Measurements from ENCODE around the gene SPPL3.

The SPPL3 gene

GRCh38 chr12:120874547-120875245, 29.5 kb downstream of the SPPL3 start:
- no peak for DNase-seq (ENCODE audit: low read depth)

DNA sequence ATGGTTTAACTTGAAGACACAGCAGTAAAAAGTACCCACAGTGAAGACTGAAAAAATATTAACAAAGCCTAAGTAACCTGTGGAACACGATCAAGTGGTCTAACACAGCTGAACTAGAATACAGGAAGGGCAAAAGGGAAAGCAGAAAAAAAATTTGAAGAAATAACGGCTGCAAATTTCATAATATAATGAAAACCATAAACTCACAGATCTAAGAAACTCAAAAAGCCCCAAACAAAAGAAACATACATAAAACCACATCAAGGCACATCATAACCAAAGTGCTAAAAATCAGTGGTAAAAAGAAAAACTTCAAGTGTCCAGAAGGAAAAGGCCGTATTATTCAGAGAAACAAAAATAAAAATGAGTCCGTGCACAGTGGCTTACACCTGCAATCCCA, 30.9 kb downstream of the SPPL3 start:
- DNase-seq (ENCODE audit: low read depth): no peak

- DNase-seq (ENCODE audit: low read depth): no peak
Measured at GRCh38 chr12:120872487-120872886, 31.7 kb downstream of the SPPL3 start.

DNA sequence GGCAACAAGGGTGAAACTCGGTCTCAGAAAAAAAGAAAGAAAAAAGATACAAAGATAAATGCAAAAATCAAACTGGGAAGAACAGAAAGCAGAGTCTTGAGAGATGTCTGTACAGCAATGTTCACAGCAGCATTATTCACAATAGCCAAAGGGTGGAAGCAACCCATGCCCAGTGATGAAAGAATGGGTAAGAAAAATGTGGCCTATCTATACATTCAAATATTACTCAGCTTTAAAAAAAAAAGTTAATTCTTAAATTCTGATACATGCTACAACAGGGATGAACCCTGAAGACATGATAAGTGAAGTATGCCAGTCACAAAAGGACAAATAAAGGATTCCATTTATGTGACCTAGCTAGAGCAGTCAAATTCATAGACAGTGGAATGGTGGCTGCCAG, 33.7 kb downstream of the SPPL3 start:
- no peak for DNase-seq (ENCODE audit: low read depth)

- DNase-seq (ENCODE audit: low read depth): no peak
Measured at GRCh38 chr12:120869376-120869775, 34.8 kb downstream of the SPPL3 start.

- peak; percentile 16 for DNase-seq (ENCODE audit: low read depth)
Measured at GRCh38 chr12:120866108-120866507, 38.0 kb downstream of the SPPL3 start.

DNA sequence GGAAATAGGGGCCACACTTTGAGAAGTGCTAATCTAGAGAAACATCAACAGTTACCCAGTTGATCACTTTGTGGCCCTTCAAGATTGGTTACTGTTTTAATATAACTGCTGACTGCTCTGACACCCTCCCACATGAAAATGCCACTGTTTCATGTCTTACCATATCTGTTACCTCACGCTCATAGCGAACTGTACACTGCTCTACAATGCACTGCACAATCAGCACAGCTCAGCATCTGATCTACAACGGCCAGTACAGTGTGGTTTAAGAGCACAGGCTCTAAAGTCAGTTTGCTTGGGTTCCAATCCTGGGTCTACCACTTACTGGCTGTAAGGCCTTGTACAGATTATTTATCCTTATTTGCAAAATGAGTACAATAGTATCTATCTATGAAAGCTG, 39.1 kb downstream of the SPPL3 start:
- no peak for DNase-seq (ENCODE audit: low read depth)

GRCh38 chr12:120862664-120863063, 41.5 kb downstream of the SPPL3 start:
- DNase-seq (ENCODE audit: low read depth): no peak

DNA sequence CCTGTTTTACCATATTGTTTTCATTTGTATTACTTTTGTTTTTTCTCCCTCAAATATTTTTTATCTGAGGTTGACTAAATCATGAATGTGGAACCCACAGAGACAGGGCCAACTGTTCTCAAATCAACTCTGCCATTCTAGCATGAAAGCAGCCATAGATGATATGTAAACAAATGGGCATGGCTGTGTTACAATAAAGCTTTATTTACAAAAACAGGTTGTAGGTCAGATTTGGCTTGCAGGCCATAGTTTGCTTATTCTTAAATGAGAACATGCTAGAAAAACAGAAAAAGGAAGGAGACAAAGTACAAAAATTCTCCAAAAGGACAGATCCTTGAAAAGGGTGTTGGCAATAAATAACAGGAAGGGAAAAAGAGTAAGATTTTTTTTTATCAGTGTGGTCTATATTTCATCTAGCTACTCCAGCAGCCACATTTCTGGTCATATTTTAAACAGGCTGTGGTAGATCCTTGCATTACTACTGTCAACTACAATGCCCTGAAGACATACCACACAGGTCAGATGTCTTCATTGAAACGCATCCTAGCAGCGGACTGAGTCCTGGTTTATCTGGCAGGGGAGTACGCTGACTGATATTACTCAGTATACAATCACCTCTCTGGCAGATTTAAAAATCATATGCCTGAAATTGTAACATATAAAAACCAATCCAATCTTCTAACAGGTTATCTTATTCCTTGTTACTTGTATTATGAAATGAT, 42.9 kb downstream of the SPPL3 start:
- no peak for DNase-seq (ENCODE audit: low read depth)

DNA sequence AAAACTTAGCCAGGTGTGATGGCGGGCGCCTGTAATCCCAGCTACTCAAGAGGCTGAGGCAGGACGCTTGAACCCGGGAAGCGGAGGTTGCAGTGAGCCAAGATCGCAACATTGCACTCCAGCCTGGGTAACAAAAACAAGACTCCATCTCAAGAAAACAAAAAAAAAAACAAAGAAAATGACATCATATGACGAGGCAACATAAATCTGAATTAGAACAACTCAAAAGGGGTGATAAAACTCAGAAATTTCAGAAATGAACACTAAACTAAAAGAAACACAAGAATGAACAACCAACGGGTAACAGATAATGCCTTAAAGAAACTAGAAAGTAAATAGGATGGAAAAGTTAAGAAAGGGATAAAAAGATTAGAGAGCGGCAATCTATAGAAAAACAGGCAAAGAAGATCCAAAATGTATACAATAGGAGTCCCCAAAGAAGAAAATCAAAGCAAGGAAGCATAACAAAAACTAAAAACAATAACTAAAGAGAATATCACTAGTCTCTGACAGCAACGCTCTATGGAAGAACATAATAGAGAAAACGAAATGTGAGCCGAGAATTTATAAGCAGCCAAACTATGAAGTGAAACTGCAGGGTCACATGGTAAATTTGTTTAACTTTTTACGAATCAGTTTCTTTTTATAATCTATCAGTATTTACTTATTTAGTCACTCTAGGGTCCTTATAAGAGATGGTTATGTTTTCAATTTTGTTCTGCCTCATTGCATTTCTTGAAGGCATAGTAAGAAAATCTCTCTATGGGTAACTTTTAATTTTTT, 45.7 kb downstream of the SPPL3 start:
- no peak for DNase-seq (ENCODE audit: low read depth)

DNA sequence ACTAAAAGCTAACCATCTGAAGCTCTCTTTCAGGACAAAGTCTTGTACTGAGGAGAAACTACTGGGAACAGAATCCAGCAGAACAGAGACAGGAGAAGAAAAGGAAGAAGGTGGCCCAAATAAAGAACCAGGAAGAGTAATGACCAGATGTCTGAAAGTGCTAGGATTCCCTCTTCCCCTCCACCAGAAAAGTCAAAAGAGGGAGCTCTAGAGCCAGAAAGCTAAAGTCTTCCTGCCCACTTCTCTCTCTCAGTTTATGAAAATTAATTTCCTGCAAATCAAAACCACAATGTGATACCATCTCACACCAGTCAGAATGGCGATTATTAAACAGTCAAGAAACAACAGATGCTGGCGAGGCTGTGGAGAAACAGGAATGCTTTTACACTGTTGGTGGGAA, 47.2 kb downstream of the SPPL3 start:
- DNase-seq (ENCODE audit: low read depth): no peak

- no peak for DNase-seq (ENCODE audit: low read depth)
Measured at GRCh38 chr12:120855823-120856588, 48.2 kb downstream of the SPPL3 start.

- DNase-seq (ENCODE audit: low read depth): no peak
Measured at GRCh38 chr12:120854804-120855203, 49.4 kb downstream of the SPPL3 start.

DNA sequence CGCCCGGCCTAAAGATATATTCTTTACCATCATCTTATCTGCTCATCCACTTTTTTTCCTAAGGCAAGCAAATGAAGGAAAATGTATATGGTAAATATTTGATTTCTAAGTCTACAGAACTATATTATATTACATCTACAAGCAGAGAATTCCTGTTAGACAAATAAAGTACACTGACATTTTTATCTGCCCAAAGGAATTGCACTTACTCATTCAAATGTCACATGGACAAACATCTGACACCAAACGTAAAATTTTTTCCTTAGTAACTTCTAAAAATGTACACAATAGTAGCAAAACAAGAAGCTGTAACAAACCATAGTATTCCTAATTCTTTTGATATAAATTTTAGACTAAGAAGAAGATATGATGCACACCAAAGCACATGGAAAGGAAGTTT, 51.0 kb downstream of the SPPL3 start:
- DNase-seq (ENCODE audit: low read depth): no peak

DNA sequence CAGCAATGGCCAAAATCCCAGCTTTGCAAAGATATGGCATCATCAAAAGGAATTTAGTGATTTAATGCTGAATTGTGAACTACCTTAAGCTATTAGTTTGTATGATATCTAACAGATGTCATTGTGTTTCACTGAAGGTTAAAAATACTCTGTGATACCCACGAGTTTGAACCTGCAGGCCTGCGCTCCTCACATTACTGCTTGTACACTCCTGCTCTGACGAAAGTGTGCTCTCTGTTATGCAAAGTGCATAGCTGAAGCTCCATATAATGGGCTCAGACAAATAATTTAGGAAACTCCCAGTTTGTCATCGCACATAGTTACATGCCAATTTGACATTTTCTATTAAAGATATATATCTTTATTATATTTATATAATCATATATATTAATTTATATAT, 52.2 kb downstream of the SPPL3 start:
- DNase-seq (ENCODE audit: low read depth): no peak

DNA sequence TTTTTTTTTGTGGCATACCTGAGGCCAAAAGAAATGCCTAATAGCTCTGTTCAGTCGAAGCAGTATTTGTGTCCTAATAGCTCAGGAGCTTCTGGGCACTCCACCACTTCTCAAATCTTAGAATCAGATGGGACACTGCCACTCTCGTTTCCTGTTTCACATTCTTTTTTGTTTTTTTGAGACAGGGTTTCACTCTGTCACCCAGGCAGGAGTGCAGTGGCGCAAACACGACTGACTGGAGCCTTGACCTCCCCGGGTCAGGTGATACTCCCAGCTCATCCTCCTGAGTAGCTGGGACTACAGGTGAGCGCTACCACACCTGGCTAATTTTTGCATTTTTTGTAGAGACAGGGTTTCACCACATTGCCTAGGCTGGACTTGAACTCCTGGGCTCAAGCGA, 52.7 kb downstream of the SPPL3 start:
- DNase-seq (ENCODE audit: low read depth): no peak

GRCh38 chr12:120849765-120850164, 54.4 kb downstream of the SPPL3 start:
- no peak for DNase-seq (ENCODE audit: low read depth)

GRCh38 chr12:120847814-120848213, 56.3 kb downstream of the SPPL3 start:
- DNase-seq (ENCODE audit: low read depth): no peak

GRCh38 chr12:120847392-120847791, 56.8 kb downstream of the SPPL3 start:
- no peak for DNase-seq (ENCODE audit: low read depth)

GRCh38 chr12:120846721-120847120, 57.4 kb downstream of the SPPL3 start:
- no peak for DNase-seq (ENCODE audit: low read depth)

DNA sequence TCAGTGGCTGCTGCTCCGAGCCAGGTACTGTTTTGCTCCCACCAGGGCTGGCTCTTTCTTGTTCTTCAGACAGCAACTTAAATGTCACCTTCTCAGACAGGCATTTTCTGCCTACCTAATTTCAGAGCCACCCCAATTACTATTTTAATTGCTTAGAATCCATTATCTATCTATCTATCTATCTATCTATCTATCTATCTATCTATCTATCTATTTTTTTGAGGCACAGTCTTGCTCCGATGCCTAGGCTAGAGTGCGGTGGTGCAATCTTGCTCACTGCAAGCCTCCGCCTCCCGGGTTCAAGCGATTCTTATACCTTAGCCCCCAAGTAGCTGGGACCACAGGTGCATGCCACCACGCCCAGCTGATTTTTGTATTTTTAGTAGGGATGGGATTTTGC, 58.5 kb downstream of the SPPL3 start:
- DNase-seq (ENCODE audit: low read depth): no peak

- no peak for DNase-seq (ENCODE audit: low read depth)
Measured at GRCh38 chr12:120844768-120845449, 59.2 kb downstream of the SPPL3 start.

All from fibroblast of the conjunctiva (primary cell).